ENCODE measurements around the gene MRGPRF. TPM values are rescaled to one million over a fixed set of nuclear protein-coding genes. Genes with fewer than 3 reads are reported as not detected.

MRGPRF gene
- polyA plus RNA-seq, 1 of the 3 experiments (the other 2 are of a cell fraction) = 0.18 TPM

DNA sequence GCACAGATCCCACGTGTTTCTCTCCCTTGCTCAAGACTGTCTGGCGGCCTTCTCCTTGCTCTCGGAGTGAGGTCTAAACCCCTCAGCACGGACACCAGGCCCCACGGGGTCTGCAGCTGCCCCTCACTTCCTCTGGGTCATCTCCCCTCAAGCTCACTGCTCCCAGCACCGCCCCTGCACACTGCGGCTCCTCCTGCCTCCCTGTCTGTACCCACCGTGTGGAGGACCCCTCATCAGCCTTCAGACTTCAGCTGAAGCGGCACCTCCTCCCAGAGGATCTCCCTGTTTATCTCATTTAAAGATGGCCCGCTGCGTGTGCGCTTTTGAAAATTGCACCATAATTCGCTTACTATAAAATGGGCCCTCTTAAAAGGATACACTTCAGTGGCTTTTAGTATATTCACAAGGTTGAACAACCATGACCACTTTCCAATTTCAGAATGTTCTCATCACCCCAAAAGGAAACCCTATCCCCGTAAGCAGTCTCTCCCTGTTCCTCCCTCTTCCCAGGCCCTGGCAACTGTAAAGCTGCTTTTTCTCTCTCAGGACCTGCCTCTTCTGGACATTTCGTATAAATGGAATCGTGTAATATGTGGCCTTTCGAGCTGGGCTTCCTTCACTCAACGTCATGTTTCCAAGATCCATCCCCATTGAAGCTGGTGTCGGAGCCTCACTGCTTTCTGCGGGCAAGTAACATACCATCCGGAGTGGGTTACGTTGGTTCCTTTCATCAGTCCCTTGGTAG lies 21.2 kb upstream of the MRGPRF start:
- ChIA-PET POLR2A (no interaction called here), CTCF (interaction anchor here (1.2 to 4.3 kb wide), 4 partner anchors 10 to 54 kb away, joined by 3 to 23 read pairs (median 4); no protein-coding TSS in a partner anchor)

More for the DNA sequence above, 21.2 kb upstream of the MRGPRF start:
- no peak overlapping the region for H3K9ac ChIP-seq
- H4K20me1 ChIP-seq (ENCODE audit: insufficient read depth) = no peaks in the 10 kb centered on the region
- no peak overlapping the region for H3K27ac ChIP-seq (ENCODE audit: low read depth in 2 of 2, low read length in 1 of 2)
- H3K27me3 ChIP-seq (ENCODE audit: insufficient read depth) = no peaks in the 10 kb centered on the region
- TF ChIP-seq RFX5 (IDR thresholded peaks at IDR 0.05; ENCODE audit: low read length) (no peak), GABPA (IDR thresholded peaks at IDR 0.05; ENCODE audit: low read depth) (no peak), FOSL2 (IDR thresholded peaks at IDR 0.05; ENCODE audit: borderline replicate concordance, low read depth) (no peak)
- TF ChIP-seq, protein P1, sequence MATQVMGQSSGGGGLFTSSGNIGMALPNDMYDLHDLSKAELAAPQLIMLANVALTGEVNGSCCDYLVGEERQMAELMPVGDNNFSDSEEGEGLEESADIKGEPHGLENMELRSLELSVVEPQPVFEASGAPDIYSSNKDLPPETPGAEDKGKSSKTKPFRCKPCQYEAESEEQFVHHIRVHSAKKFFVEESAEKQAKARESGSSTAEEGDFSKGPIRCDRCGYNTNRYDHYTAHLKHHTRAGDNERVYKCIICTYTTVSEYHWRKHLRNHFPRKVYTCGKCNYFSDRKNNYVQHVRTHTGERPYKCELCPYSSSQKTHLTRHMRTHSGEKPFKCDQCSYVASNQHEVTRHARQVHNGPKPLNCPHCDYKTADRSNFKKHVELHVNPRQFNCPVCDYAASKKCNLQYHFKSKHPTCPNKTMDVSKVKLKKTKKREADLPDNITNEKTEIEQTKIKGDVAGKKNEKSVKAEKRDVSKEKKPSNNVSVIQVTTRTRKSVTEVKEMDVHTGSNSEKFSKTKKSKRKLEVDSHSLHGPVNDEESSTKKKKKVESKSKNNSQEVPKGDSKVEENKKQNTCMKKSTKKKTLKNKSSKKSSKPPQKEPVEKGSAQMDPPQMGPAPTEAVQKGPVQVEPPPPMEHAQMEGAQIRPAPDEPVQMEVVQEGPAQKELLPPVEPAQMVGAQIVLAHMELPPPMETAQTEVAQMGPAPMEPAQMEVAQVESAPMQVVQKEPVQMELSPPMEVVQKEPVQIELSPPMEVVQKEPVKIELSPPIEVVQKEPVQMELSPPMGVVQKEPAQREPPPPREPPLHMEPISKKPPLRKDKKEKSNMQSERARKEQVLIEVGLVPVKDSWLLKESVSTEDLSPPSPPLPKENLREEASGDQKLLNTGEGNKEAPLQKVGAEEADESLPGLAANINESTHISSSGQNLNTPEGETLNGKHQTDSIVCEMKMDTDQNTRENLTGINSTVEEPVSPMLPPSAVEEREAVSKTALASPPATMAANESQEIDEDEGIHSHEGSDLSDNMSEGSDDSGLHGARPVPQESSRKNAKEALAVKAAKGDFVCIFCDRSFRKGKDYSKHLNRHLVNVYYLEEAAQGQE (IDR thresholded peaks at IDR 0.05; ENCODE audit: low read depth, low read length) = no peak
- TF ChIP-seq, protein P2, sequence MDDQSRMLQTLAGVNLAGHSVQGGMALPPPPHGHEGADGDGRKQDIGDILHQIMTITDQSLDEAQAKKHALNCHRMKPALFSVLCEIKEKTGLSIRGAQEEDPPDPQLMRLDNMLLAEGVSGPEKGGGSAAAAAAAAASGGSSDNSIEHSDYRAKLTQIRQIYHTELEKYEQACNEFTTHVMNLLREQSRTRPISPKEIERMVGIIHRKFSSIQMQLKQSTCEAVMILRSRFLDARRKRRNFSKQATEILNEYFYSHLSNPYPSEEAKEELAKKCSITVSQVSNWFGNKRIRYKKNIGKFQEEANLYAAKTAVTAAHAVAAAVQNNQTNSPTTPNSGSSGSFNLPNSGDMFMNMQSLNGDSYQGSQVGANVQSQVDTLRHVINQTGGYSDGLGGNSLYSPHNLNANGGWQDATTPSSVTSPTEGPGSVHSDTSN (IDR thresholded peaks at IDR 0.05) = no peak
- TF ChIP-seq, protein P3, sequence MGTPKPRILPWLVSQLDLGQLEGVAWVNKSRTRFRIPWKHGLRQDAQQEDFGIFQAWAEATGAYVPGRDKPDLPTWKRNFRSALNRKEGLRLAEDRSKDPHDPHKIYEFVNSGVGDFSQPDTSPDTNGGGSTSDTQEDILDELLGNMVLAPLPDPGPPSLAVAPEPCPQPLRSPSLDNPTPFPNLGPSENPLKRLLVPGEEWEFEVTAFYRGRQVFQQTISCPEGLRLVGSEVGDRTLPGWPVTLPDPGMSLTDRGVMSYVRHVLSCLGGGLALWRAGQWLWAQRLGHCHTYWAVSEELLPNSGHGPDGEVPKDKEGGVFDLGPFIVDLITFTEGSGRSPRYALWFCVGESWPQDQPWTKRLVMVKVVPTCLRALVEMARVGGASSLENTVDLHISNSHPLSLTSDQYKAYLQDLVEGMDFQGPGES (IDR thresholded peaks at IDR 0.05; ENCODE audit: low read depth, low read length) = no peak
- TF ChIP-seq, protein P4, sequence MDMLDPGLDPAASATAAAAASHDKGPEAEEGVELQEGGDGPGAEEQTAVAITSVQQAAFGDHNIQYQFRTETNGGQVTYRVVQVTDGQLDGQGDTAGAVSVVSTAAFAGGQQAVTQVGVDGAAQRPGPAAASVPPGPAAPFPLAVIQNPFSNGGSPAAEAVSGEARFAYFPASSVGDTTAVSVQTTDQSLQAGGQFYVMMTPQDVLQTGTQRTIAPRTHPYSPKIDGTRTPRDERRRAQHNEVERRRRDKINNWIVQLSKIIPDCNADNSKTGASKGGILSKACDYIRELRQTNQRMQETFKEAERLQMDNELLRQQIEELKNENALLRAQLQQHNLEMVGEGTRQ (IDR thresholded peaks at IDR 0.05; ENCODE audit: borderline replicate concordance, low read depth, low read length) = no peak
- TF ChIP-seq, protein P5, sequence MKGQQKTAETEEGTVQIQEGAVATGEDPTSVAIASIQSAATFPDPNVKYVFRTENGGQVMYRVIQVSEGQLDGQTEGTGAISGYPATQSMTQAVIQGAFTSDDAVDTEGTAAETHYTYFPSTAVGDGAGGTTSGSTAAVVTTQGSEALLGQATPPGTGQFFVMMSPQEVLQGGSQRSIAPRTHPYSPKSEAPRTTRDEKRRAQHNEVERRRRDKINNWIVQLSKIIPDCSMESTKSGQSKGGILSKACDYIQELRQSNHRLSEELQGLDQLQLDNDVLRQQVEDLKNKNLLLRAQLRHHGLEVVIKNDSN (IDR thresholded peaks at IDR 0.05; ENCODE audit: borderline replicate concordance, low read depth) = no peak
- H3F3A ChIP-seq (replicated peaks; ENCODE audit: insufficient read depth) = no peaks in the 10 kb centered on the region
- no peaks in the 10 kb centered on the region for H3K9me2 ChIP-seq
- WGBS (ENCODE audit: low lambda C conversion rate) = 87% methylated on average over 22 of the region's 22 CpGs
- no peak overlapping the region for H2AFZ ChIP-seq (ENCODE audit: low read depth)
- no peaks in the 10 kb centered on the region for H3K79me2 ChIP-seq (ENCODE audit: insufficient read depth)
- no peak overlapping the region for H3K4me3 ChIP-seq (ENCODE audit: low read depth in 2 of 2, low read length in 1 of 2)
- DNase-seq = no peak
- H3K9me3 ChIP-seq = no peaks in the 10 kb centered on the region
- H3K36me3 ChIP-seq (replicated peaks in 1 of 2; ENCODE audit: control insufficient read depth in 1 of 2, insufficient read depth in 2 of 2, low read length in 1 of 2) = no peaks in the 10 kb centered on the region
- H3K4me2 ChIP-seq = no peak overlapping the region
- no peaks in the 10 kb centered on the region for H3K4me1 ChIP-seq (ENCODE audit: control insufficient read depth in 1 of 2, insufficient read depth in 2 of 2, low read depth in 1 of 2, low read length in 1 of 2)

All from SK-N-SH (cell line).